ENCODE data around the gene MED13L.

Gene MED13L

DNA sequence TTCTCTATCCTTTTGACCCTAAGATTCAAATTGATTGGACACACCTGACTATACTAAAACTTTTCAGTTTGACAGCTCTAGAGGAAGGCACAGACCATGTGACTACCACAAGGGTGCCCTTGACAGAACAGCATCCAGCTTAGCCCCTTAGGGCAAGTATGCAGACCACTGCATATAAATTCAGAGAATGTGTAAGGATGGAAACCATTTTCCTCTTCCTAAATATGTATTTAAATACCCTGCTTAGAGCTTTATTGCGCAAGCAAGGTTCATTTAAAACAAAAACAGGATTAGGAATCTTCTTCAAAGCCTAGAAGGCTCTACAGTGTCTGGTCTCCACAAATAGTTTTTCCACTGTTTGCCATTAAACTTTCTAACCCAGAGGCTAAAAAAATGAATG is 202.8 kb downstream of the MED13L start:
- no peak overlapping the region for H3K27ac ChIP-seq
- TF ChIP-seq, protein P1, sequence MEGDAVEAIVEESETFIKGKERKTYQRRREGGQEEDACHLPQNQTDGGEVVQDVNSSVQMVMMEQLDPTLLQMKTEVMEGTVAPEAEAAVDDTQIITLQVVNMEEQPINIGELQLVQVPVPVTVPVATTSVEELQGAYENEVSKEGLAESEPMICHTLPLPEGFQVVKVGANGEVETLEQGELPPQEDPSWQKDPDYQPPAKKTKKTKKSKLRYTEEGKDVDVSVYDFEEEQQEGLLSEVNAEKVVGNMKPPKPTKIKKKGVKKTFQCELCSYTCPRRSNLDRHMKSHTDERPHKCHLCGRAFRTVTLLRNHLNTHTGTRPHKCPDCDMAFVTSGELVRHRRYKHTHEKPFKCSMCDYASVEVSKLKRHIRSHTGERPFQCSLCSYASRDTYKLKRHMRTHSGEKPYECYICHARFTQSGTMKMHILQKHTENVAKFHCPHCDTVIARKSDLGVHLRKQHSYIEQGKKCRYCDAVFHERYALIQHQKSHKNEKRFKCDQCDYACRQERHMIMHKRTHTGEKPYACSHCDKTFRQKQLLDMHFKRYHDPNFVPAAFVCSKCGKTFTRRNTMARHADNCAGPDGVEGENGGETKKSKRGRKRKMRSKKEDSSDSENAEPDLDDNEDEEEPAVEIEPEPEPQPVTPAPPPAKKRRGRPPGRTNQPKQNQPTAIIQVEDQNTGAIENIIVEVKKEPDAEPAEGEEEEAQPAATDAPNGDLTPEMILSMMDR (conservative IDR thresholded peaks at IDR 0.05) = no peak

DNA sequence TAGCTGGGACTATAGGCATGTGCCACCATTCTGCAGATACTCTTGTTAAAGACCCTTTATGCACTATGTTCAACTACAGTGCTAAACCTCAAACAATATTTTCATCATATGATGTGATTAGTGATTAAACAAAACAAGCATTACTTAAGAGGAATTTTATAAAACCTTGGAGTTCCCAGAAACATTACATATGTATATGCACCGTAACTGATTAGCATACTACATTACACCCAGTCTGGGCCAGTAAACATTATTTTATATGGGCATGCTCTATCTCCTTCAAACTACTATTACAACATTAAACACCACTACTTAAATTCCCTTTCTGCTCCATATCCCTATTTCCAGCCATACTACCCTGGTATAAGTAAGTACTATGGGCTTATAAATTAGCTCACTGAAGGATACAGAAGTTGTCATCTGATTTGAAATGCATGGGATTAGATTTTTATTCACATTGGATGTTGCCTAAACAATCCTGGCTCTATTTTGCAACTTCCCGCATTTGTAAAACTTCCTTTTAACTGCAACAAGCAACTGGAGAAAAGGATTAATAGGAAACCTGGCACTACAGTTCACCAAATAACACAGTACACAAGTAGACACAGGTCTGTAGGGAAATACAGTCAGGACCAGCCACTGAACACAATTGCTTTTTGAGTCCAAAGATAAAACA is 205.8 kb downstream of the MED13L start:
- no peak overlapping the region for H3K27ac ChIP-seq
- TF ChIP-seq, protein P1 (conservative IDR thresholded peaks at IDR 0.05) = no peak

DNA sequence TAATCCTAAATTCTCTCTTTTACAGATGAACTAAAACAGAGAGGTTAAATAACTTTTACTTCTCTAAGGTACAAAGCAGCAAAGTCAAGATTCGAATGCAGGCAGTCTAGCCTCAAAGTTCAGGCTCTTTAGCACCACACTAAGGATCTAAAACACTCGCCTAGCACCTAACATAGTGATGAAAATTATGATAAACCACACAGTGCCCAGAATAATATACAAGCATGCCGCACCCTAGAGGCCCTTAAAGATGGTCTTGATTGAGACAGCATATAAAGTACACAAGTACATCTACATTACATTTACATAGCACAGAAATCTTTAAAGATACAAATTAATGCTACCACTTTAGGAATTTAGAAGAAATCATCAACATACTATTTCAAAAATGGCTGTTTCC is 207.0 kb downstream of the MED13L start:
- no peak overlapping the region for H3K27ac ChIP-seq
- TF ChIP-seq, protein P1 (conservative IDR thresholded peaks at IDR 0.05) = no peak

DNA sequence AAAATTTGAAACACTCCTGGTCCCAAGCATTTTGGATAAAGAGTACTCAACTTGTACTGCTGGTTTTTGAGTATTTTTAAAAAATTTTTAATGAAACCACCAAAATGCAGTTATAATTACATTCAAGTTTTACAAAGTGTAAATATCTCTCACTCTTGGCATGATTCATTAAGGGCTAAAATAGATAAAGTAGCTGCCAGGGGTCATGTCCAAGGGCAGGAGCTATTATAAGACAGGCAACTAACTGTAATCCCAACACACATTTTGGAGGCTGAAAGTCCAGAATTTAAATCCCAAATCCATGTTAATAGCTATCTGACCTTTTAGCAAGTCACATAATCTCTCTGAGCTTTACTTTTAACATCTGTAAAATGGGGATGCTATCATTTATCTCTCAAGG is 207.6 kb downstream of the MED13L start:
- TF ChIP-seq, protein P1 (conservative IDR thresholded peaks at IDR 0.05) = no peak
- H3K27ac ChIP-seq = no peak overlapping the region

DNA sequence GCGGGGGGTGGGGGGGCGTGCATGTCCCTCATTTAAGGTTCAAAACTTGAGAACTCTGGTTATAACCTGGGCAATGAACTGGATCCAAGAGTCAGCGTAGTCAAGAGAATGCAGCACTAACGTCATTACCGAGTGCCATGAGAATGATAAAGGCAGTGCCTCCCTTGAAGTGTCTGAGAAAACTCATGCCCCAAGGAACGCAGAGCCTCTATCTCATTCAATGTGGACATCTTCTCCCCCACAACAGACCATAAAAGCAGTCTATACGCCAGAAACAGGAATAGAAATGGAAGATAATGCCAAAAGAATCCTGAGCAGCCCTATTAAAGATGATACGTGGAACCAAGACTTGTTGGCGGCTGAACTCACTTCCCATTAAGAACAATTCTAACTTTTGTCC is 208.6 kb downstream of the MED13L start:
- no peak overlapping the region for H3K27ac ChIP-seq
- TF ChIP-seq, protein P1 (conservative IDR thresholded peaks at IDR 0.05) = no peak

DNA sequence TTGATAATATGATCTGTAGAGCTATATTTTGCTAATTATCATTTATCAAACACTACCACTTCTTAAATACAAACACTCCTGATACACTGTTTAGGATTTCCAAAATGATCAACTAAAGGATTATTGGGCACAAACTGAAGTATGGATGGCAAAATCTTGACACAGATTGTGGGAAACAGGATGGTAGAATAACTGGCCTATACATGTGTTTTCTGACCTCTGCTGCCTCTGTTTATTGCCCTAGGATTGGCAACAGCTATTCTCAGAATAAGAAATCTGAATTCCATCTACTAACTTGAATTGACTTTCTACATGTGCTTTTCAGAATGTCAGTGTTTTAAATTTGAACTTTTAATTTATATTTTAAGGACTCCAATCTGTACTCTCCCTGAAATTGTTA is 209.1 kb downstream of the MED13L start:
- no peak overlapping the region for H3K27ac ChIP-seq
- TF ChIP-seq, protein P1 (conservative IDR thresholded peaks at IDR 0.05) = no peak

DNA sequence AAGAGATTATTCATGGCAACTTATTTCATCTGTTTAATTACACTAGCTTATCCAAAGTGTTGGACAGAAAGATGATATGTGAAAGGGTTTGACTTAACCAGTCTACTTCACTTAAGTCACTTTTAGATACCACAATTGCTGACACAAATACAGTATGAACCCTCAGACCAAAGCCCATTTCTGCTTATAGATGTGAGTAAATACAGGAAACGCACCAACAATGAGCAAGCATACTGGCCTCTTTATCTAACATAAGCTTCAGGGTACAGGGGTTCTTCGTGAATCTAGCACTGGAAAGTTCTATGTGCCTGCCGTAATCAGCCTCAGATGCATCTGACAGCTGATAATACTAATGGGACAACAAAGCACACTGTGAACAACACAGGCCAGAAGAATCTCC is 209.6 kb downstream of the MED13L start:
- TF ChIP-seq, protein P1 (conservative IDR thresholded peaks at IDR 0.05) = no peak
- H3K27ac ChIP-seq = no peak overlapping the region

Data from VCaP (cell line).